IMR-90 (cell line): ENCODE measurements around the gene KRT38. TPM values are rescaled to one million over a fixed set of nuclear protein-coding genes. Genes with fewer than 3 reads are reported as not detected.

Experiments
- ATAC-seq: fragments of 200-7000 bp; cut with Tn5 transposase; 2 replicates; pipeline ENCODE4 v1.9.1; 2020; ENCODE audit warnings: low read depth, mild to moderate bottlenecking, moderate library complexity
- BruUV-seq: library from RNA; stranded (reverse); fragments of 400-500 nt; replicated peaks from 2 replicates; lab custom pipeline; 2021; lab: Mats Ljungman, UMichigan
- CTCF ChIA-PET: fragments of 300-600 bp; formaldehyde crosslinking; extraction: SDS; loops from one replicate; lab custom pipeline; 2021; ENCODE audit warnings: antibody characterized with exemption; lab: Yijun Ruan, JAX
- POLR2A ChIA-PET: fragments of 300-600 bp; sonication (Branson Sonifier 250); formaldehyde crosslinking; loops from one replicate; lab custom pipeline; 2022; ENCODE audit warnings: antibody characterized with exemption; ENCODE audit not compliant: unreplicated experiment; lab: Charles Lee
- DNase-seq: peaks from one replicate; pipeline ENCODE4 v3.0.0; 2013
- H2AFZ ChIP-seq: replicated peaks from 2 replicates; pipeline ENCODE3; 2013; ENCODE audit warnings: low read length, mild to moderate bottlenecking; ENCODE audit not compliant: poor library complexity
- H2AK5ac ChIP-seq: 2 replicates; pipeline ENCODE4 v1.6.1; 2013; ENCODE audit warnings: low read depth, low read length, inconsistent platforms
- H2AK9ac ChIP-seq: replicated peaks from 2 replicates; pipeline ENCODE3; 2013; ENCODE audit warnings: mild to moderate bottlenecking, low read depth, low read length, moderate library complexity; ENCODE audit not compliant: poor library complexity
- H2BK120ac ChIP-seq: 2 replicates; pipeline ENCODE4 v1.6.1; 2013; ENCODE audit warnings: low read depth, low read length, inconsistent platforms
- H2BK15ac ChIP-seq: 3 replicates; pipeline ENCODE4 v1.6.1; 2013; ENCODE audit warnings: low read depth, low read length, inconsistent platforms
- H2BK20ac ChIP-seq: 2 replicates; pipeline ENCODE4 v1.6.1; 2013; ENCODE audit warnings: low read depth, mild to moderate bottlenecking, inconsistent platforms, low read length, moderate library complexity
- H2BK5ac ChIP-seq: 2 replicates; pipeline ENCODE4 v1.6.1; 2013; ENCODE audit warnings: mild to moderate bottlenecking, low read depth, low read length, inconsistent platforms; ENCODE audit not compliant: poor library complexity, severe bottlenecking
- H3K14ac ChIP-seq: replicated peaks from 2 replicates; pipeline ENCODE4 v1.6.1; 2013; ENCODE audit warnings: low read depth, low read length, inconsistent platforms
- H3K18ac ChIP-seq: 2 replicates; pipeline ENCODE4 v1.6.1; 2013; ENCODE audit warnings: low read depth, low read length, control low read depth
- H3K23ac ChIP-seq: 2 replicates; pipeline ENCODE4 v1.6.1; 2013; ENCODE audit warnings: low read depth, low read length, inconsistent platforms
- H3K27ac ChIP-seq: 2 replicates; pipeline ENCODE4 v1.5.1; 2013; ENCODE audit warnings: mild to moderate bottlenecking, control low read depth, low read length; ENCODE audit not compliant: insufficient read depth
- H3K27me3 ChIP-seq: 2 replicates; pipeline ENCODE4 v1.6.1; 2013; ENCODE audit warnings: low read length; ENCODE audit not compliant: control insufficient read depth, insufficient read depth
- H3K36me3 ChIP-seq: 2 replicates; pipeline ENCODE4 v1.6.1; 2013; ENCODE audit warnings: low read length, mixed read lengths; ENCODE audit not compliant: control insufficient read depth, insufficient read depth
- H3K4ac ChIP-seq: 2 replicates; pipeline ENCODE4 v1.6.1; 2013; ENCODE audit warnings: low read depth, low read length, inconsistent platforms
- H3K4me1 ChIP-seq: 2 replicates; pipeline ENCODE4 v1.6.1; 2013; ENCODE audit warnings: low read length, mixed read lengths; ENCODE audit not compliant: control insufficient read depth, insufficient read depth
- H3K4me2 ChIP-seq: 2 replicates; pipeline ENCODE4 v1.6.1; 2013; ENCODE audit warnings: low read depth, mild to moderate bottlenecking, control low read depth, low read length, moderate library complexity
- H3K4me3 ChIP-seq: 2 replicates; pipeline ENCODE4 v1.5.1; 2013; ENCODE audit warnings: low read depth, mild to moderate bottlenecking, control low read depth, low read length, moderate library complexity; ENCODE audit not compliant: insufficient read depth
- H3K56ac ChIP-seq: 2 replicates; pipeline ENCODE4 v1.6.1; 2013; ENCODE audit warnings: low read length, inconsistent platforms; ENCODE audit not compliant: insufficient read depth; ENCODE audit errors: extremely low read depth
- H3K79me1 ChIP-seq, 2 experiments: 2 replicates each; pipeline ENCODE4 v1.6.1; 2013; ENCODE audit warnings: low read length in 2 of 2, inconsistent platforms in 1 of 2, low read depth in 1 of 2
- H3K9ac ChIP-seq: 2 replicates; pipeline ENCODE4 v1.6.1; 2013; ENCODE audit warnings: low read depth, low read length, control low read depth
- H3K9me1 ChIP-seq: 2 replicates; pipeline ENCODE4 v1.6.1; 2013; ENCODE audit warnings: low read length, inconsistent platforms; ENCODE audit not compliant: insufficient read depth
- H3K9me3 ChIP-seq: 2 replicates; pipeline ENCODE4 v1.6.1; 2013; ENCODE audit warnings: low read length; ENCODE audit not compliant: control insufficient read depth, insufficient read depth
- H4K20me1 ChIP-seq: 2 replicates; pipeline ENCODE4 v1.6.1; 2013; ENCODE audit warnings: low read length, inconsistent platforms; ENCODE audit not compliant: insufficient read depth
- H4K5ac ChIP-seq: 2 replicates; pipeline ENCODE4 v1.6.1; 2013; ENCODE audit warnings: mild to moderate bottlenecking, low read depth, low read length, control low read depth
- H4K8ac ChIP-seq, 2 experiments: 2 replicates each; pipeline ENCODE4 v1.6.1; 2013; ENCODE audit warnings: low read depth in 2 of 2, low read length in 2 of 2, control low read depth in 1 of 2, inconsistent platforms in 1 of 2
- H4K91ac ChIP-seq: 2 replicates; pipeline ENCODE4 v1.6.1; 2013; ENCODE audit warnings: low read depth, low read length, inconsistent platforms; ENCODE audit not compliant: insufficient read depth
- BHLHE40 ChIP-seq: fragments of 150-350 bp; IDR thresholded peaks from 2 replicates; pipeline ENCODE4 v1.6.1; 2016; ENCODE audit warnings: mild to moderate bottlenecking, low read depth, low read length
- CTCF ChIP-seq: conservative IDR thresholded peaks from 2 replicates; pipeline ENCODE4 v1.5.1; 2012; ENCODE audit warnings: mild to moderate bottlenecking, low read depth, low read length, improper control_type of control experiment
- FOS ChIP-seq: fragments of 150-350 bp; IDR thresholded peaks from 2 replicates; pipeline ENCODE4 v1.6.1; 2016; ENCODE audit warnings: low read depth, low read length
- MAFK ChIP-seq: IDR thresholded peaks from 2 replicates; pipeline ENCODE4 v1.6.1; 2012; ENCODE audit warnings: low read depth, low read length, improper control_type of control experiment
- MAZ ChIP-seq: IDR thresholded peaks from 2 replicates; pipeline ENCODE4 v1.6.1; 2012; ENCODE audit warnings: low read depth, mild to moderate bottlenecking, low read length, improper control_type of control experiment, moderate library complexity, borderline replicate concordance
- MXI1 ChIP-seq: IDR thresholded peaks from 2 replicates; pipeline ENCODE4 v1.6.1; 2012; ENCODE audit warnings: low read depth, mild to moderate bottlenecking, low read length, moderate library complexity, borderline replicate concordance
- NFE2L2 ChIP-seq: fragments of 150-350 bp; IDR thresholded peaks from 2 replicates; pipeline ENCODE4 v1.6.1; 2016; ENCODE audit warnings: low read depth, mild to moderate bottlenecking, low read length
- POLR2A ChIP-seq: IDR thresholded peaks from 2 replicates; pipeline ENCODE4 v1.6.1; 2012; ENCODE audit warnings: mild to moderate bottlenecking, low read depth, low read length
- RAD21 ChIP-seq: IDR thresholded peaks from 2 replicates; pipeline ENCODE4 v1.6.1; 2012; ENCODE audit warnings: low read length, improper control_type of control experiment
- RCOR1 ChIP-seq: IDR thresholded peaks from 2 replicates; pipeline ENCODE4 v1.6.1; 2012; ENCODE audit warnings: mild to moderate bottlenecking, low read length, improper control_type of control experiment; ENCODE audit not compliant: insufficient replicate concordance
- RFX5 ChIP-seq: IDR thresholded peaks from 2 replicates; pipeline ENCODE4 v1.8.0; 2012; ENCODE audit warnings: low read depth, mild to moderate bottlenecking, low read length, moderate library complexity
- SMC3 ChIP-seq: fragments of 150-350 bp; IDR thresholded peaks from 2 replicates; pipeline ENCODE4 v1.6.1; 2016; ENCODE audit warnings: low read depth, mild to moderate bottlenecking, antibody characterized with exemption, low read length, moderate library complexity
- USF2 ChIP-seq: fragments of 150-350 bp; IDR thresholded peaks from 2 replicates; pipeline ENCODE4 v1.6.1; 2017; ENCODE audit warnings: mild to moderate bottlenecking, antibody characterized with exemption, low read length, low read depth
- WGBS, 2 experiments: methylation state at CpG; one replicate each; pipeline versions ENCODE4 v1.1.5 to v1.1.7; 2013; ENCODE audit warnings: missing lambda C conversion rate in 2 of 2; ENCODE audit not compliant: insufficient read length in 1 of 2; ENCODE audit errors: extremely low coverage in 2 of 2; 5-methylcytosine and 5-hydroxymethylcytosine counted together
- dilution Hi-C: fragments of 300-500 bp; cut with HindIII; formaldehyde crosslinking; loops from one replicate; pipeline ENCODE4 v1.14.3; 2018; ENCODE audit warnings: low sequenced_read_pairs; ENCODE audit not compliant: unreplicated experiment
- in situ Hi-C: fragments of 300-500 bp; cut with MboI; formaldehyde crosslinking; loops from 3 replicates; pipeline ENCODE4 v1.14.3; 2019; ENCODE audit warnings: low sequenced_read_pairs, inconsistent platforms, mixed read lengths
- intact Hi-C: fragments of 100-400 bp; cut with micrococcal nuclease; formaldehyde crosslinking; loops from 2 replicates; pipeline ENCODE4 v1.10.0; 2022
- polyA plus RNA-seq, 3 experiments: library from polyadenylated mRNA; depleted of rRNA; stranded (reverse); fragments of >200 nt; gene quantifications; 2 replicates each; pipeline ENCODE4 v1.2.3, GENCODE V29; 2012; ENCODE audit warnings: low replicate concordance in 1 of 3
- total RNA-seq: library from RNA; depleted of rRNA; stranded (reverse); fragments of >200 nt; gene quantifications from 2 replicates; pipeline ENCODE4 v1.2.3, GENCODE V29; 2012
- TF ChIP-seq, protein P1 (sequence below): fragments of 150-350 bp; IDR thresholded peaks from 2 replicates; pipeline ENCODE4 v1.6.1; 2016; ENCODE audit warnings: low read depth, mild to moderate bottlenecking, low read length, moderate library complexity, borderline replicate concordance

Gene KRT38
- total and polyA plus RNA-seq, 2 of the 4 experiments (the other 2 are of a cell fraction) = 0.09 TPM; not detected in 1

- no peak overlapping the region for H2AK9ac ChIP-seq
- H3K27me3 ChIP-seq = peaks cover 9% of the 10 kb centered on the region; the same call in 1 of the 2 replicates
- no peak overlapping the region for H3K4me3 ChIP-seq
- no peak overlapping the region for H3K56ac ChIP-seq
- in situ Hi-C loops = no loop called here
- H3K18ac ChIP-seq = no peak overlapping the region
- H3K4me1 ChIP-seq = no peaks in the 10 kb centered on the region
- DNase-seq (no peak), ATAC-seq (no peak)
- H4K8ac ChIP-seq = no peak overlapping the region
- no peak overlapping the region for H3K4ac ChIP-seq
- H2AK5ac ChIP-seq = no peak overlapping the region
- H2BK5ac ChIP-seq = no peak overlapping the region
- H2BK20ac ChIP-seq = no peak overlapping the region
- WGBS, 2 experiments = 83% methylated on average over 4 of the region's 8 CpGs; no CpG with 5 or more reads in 1 of the 2 experiments
- dilution Hi-C loops = no loop called here
- H3K9me3 ChIP-seq = no peaks in the 10 kb centered on the region
- no peak overlapping the region for H3K9ac ChIP-seq
- no peaks in the 10 kb centered on the region for H3K79me1 ChIP-seq
- no TSS peak for BruUV-seq
- CTCF ChIA-PET = no interaction called here
- H3K27ac ChIP-seq = no peak overlapping the region
- peak overlapping the region; percentile 49 for H2AFZ ChIP-seq
- intact Hi-C loops = no loop called here
- no peak overlapping the region for H3K14ac ChIP-seq
- H3K4me2 ChIP-seq = no peak overlapping the region
- H3K36me3 ChIP-seq = no peaks in the 10 kb centered on the region
- no peak overlapping the region for H4K5ac ChIP-seq
- H3K9me1 ChIP-seq = no peaks in the 10 kb centered on the region
- H4K20me1 ChIP-seq = no peaks in the 10 kb centered on the region
- H2BK15ac ChIP-seq = no peak overlapping the region
- POLR2A ChIA-PET = interaction anchor here (0.5 kb wide), 1 partner anchor 10 kb away, joined by 4 read pairs; no protein-coding TSS in a partner anchor
- H3K23ac ChIP-seq = no peak overlapping the region
- no peak overlapping the region for H4K91ac ChIP-seq
- H2BK120ac ChIP-seq = no peak overlapping the region
- no peak for TF ChIP-seq RCOR1
- TF ChIP-seq SMC3 = no peak
- no peak for TF ChIP-seq RFX5
- no peak for TF ChIP-seq BHLHE40
- no peak for TF ChIP-seq MAFK
- TF ChIP-seq MAZ = no peak
- TF ChIP-seq RAD21 = no peak
- no peak for TF ChIP-seq FOS
- TF ChIP-seq POLR2A = no peak
- TF ChIP-seq, protein P1, sequence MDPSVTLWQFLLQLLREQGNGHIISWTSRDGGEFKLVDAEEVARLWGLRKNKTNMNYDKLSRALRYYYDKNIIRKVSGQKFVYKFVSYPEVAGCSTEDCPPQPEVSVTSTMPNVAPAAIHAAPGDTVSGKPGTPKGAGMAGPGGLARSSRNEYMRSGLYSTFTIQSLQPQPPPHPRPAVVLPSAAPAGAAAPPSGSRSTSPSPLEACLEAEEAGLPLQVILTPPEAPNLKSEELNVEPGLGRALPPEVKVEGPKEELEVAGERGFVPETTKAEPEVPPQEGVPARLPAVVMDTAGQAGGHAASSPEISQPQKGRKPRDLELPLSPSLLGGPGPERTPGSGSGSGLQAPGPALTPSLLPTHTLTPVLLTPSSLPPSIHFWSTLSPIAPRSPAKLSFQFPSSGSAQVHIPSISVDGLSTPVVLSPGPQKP = no peak
- no peak for TF ChIP-seq USF2
- no peak for TF ChIP-seq CTCF
- TF ChIP-seq NFE2L2 = no peak
- TF ChIP-seq MXI1 = no peak
Observed at GRCh38 chr17:41484920-41485904, 44.4 kb upstream of the KRT38 start.
